HFF-Myc (cell line): Measurements from ENCODE around the gene CAV2.

Source experiments
- DNase-seq: peaks from one replicate; pipeline ENCODE4 v3.0.0-alpha.2; 2011; ENCODE audit warnings: low read depth; ENCODE audit errors: extremely low read depth
- H3K4me3 ChIP-seq: replicated peaks from 2 replicates; pipeline ENCODE4 v1.5.1; 2011; ENCODE audit warnings: low read depth, mild to moderate bottlenecking, control low read depth, low read length
- CTCF ChIP-seq: IDR thresholded peaks from 2 replicates; pipeline ENCODE4 v1.5.1; 2012; ENCODE audit warnings: mild to moderate bottlenecking, low read depth, low read length, control low read depth; ENCODE audit errors: missing control alignments

Gene CAV2

GRCh38 chr7:116549370-116549769 lies 49.8 kb downstream of the CAV2 start:
- no peak for DNase-seq
- no peak for TF ChIP-seq CTCF
- no peak overlapping the region for H3K4me3 ChIP-seq

GRCh38 chr7:116551692-116552091 lies 52.2 kb downstream of the CAV2 start:
- TF ChIP-seq CTCF = no peak
- no peak overlapping the region for H3K4me3 ChIP-seq
- DNase-seq = no peak

- DNase-seq = no peak
- H3K4me3 ChIP-seq = no peak overlapping the region
- TF ChIP-seq CTCF = no peak
These were observed 53.1 kb downstream of the CAV2 start for GRCh38 chr7:116552602-116553001.

GRCh38 chr7:116553168-116553964 lies 53.8 kb downstream of the CAV2 start:
- no peak for TF ChIP-seq CTCF
- DNase-seq = no peak
- H3K4me3 ChIP-seq = no peak overlapping the region

GRCh38 chr7:116554436-116554835 lies 54.9 kb downstream of the CAV2 start:
- no peak for DNase-seq
- TF ChIP-seq CTCF = no peak
- no peak overlapping the region for H3K4me3 ChIP-seq

GRCh38 chr7:116554911-116555310 lies 55.4 kb downstream of the CAV2 start:
- DNase-seq = no peak

More at GRCh38 chr7:116554911-116555310, 55.4 kb downstream of the CAV2 start:
- H3K4me3 ChIP-seq = no peak overlapping the region
- no peak for TF ChIP-seq CTCF
